Stomach (tissue), 9 donors: ENCODE measurements around the gene MLIP. TPM values are rescaled to one million over a fixed set of nuclear protein-coding genes. Genes with fewer than 3 reads are reported as not detected.

Source experiments
- DNase-seq, 2 donors: peaks; one replicate each; pipeline versions ENCODE4 v3.0.0 to v3.0.0-alpha.2; 2013 to 2019
- H3K27ac ChIP-seq, 5 donors: fragments of 200-600 bp in 4 of 5; sonication (generic) in 4 of 5; one replicate each; pipeline ENCODE4 v1.5.1; 2013 to 2019; ENCODE audit warnings: mild to moderate bottlenecking in 1 of 5, moderate library complexity in 1 of 5
- H3K27me3 ChIP-seq, 3 donors: fragments of 200-600 bp; sonication (generic); one replicate each; pipeline ENCODE4 v1.5.1; 2017 to 2019; ENCODE audit warnings: mixed run types in 1 of 3
- H3K36me3 ChIP-seq, 4 donors: fragments of 200-600 bp; sonication (generic); 1 replicate in 3 of 4; 2 replicates in 1 of 4; pipeline ENCODE4 v1.5.1; 2016 to 2019
- H3K4me1 ChIP-seq, 4 donors: fragments of 200-600 bp; sonication (generic); one replicate each; pipeline ENCODE4 v1.5.1; 2016 to 2019
- H3K4me3 ChIP-seq, 4 donors: fragments of 200-600 bp; sonication (generic) in 3 of 4; one replicate each; pipeline ENCODE4 v1.5.1; 2016 to 2019; ENCODE audit warnings: mild to moderate bottlenecking in 1 of 4
- H3K9me3 ChIP-seq, 4 donors: fragments of 200-600 bp; sonication (generic); one replicate each; pipeline ENCODE4 v1.5.1; 2016 to 2019
- EP300 ChIP-seq: sonication (generic); formaldehyde crosslinking; IDR thresholded peaks from one replicate; pipeline ENCODE4 v1.6.1; 2017; ENCODE audit warnings: antibody characterized with exemption
- POLR2A ChIP-seq, 4 donors: fragments of 450-650 bp; IDR thresholded peaks; one replicate each; pipeline ENCODE4 v1.6.1; 2016; ENCODE audit warnings: antibody characterized with exemption in 4 of 4, control low read depth in 2 of 4, mild to moderate bottlenecking in 1 of 4, moderate library complexity in 1 of 4
- POLR2AphosphoS5 ChIP-seq, 3 donors: sonication (generic); formaldehyde crosslinking; IDR thresholded peaks; one replicate each; pipeline ENCODE4 v1.6.1; 2016; ENCODE audit warnings: antibody characterized with exemption in 3 of 3
- WGBS, 5 donors: extraction: QIAGEN DNeasy Blood & Tissue Kit in 3 of 5; methylation state at CpG; one replicate each; pipeline versions ENCODE4 v1.1.5 to v1.1.7; 2013 to 2018; 5-methylcytosine and 5-hydroxymethylcytosine counted together
- intact Hi-C: fragments of 100-400 bp; cut with DNase I; formaldehyde crosslinking; loops from one replicate; pipeline ENCODE4 v1.15.1; 2023; ENCODE audit warnings: low total_unique reads
- polyA plus RNA-seq, 3 donors: library from polyadenylated mRNA; stranded (reverse); fragments of 200-250 nt; gene quantifications; one replicate each; pipeline ENCODE4 v1.2.3, GENCODE V29; 2013
- total RNA-seq, 5 donors: library from RNA; depleted of rRNA; stranded (reverse); fragments of >200 nt; gene quantifications; one replicate each; pipeline versions ENCODE4 v1.1.0 to v1.2.3, GENCODE V29; 2014 to 2016
- TF ChIP-seq, protein P1 (sequence below), 7 experiments: fragments of 450-650 bp in 4 of 7; fragments of 200-600 bp in 3 of 7; sonication (generic) in 3 of 7; IDR thresholded peaks; one replicate each; pipeline ENCODE4 v1.5.1; 2016 to 2019; ENCODE audit warnings: antibody characterized with exemption in 7 of 7, control low read depth in 2 of 7, mild to moderate bottlenecking in 1 of 7
- donor health status: healthy with polysubstance abuse.
- donor health status: Bipolar disorder and iron deficiency.
- donor health status: healthy.

MLIP gene
- total and polyA plus RNA-seq, 8 donors, result 0.48 TPM; not detected in 7

DNA sequence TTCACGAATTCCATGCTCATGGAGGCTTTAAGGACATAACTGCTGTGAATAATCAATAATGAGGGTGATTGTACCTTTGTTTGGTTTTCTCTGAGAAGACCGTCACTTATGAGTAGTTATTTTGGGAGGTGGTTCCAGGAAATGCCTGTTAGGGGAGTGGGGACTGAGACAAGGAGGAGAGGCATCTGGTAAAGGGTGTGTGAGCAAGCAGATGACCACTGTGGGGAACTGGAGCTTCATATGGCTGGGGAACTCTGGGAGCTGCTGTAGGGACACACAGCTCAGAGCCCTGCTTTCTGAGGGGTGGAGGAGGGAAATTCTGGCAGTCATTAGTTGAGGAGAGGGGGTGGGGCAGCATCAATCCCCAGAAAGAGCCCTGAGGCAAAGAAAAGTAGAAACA is 125.7 kb downstream of the MLIP start:
- TF ChIP-seq, protein P1, sequence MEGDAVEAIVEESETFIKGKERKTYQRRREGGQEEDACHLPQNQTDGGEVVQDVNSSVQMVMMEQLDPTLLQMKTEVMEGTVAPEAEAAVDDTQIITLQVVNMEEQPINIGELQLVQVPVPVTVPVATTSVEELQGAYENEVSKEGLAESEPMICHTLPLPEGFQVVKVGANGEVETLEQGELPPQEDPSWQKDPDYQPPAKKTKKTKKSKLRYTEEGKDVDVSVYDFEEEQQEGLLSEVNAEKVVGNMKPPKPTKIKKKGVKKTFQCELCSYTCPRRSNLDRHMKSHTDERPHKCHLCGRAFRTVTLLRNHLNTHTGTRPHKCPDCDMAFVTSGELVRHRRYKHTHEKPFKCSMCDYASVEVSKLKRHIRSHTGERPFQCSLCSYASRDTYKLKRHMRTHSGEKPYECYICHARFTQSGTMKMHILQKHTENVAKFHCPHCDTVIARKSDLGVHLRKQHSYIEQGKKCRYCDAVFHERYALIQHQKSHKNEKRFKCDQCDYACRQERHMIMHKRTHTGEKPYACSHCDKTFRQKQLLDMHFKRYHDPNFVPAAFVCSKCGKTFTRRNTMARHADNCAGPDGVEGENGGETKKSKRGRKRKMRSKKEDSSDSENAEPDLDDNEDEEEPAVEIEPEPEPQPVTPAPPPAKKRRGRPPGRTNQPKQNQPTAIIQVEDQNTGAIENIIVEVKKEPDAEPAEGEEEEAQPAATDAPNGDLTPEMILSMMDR (IDR thresholded peaks at IDR 0.05), result no peak
- TF ChIP-seq POLR2A (IDR thresholded peaks at IDR 0.05), result no peak
- no peak for TF ChIP-seq POLR2AphosphoS5 (IDR thresholded peaks at IDR 0.05)
- TF ChIP-seq EP300, result no peak
- H3K27me3 ChIP-seq, result no peaks in the 10 kb centered on the region
- H3K4me1 ChIP-seq, result peaks cover 0 to 3% (median 0%) of the 10 kb centered on the region in 4 donors
- H3K4me3 ChIP-seq, result no peak overlapping the region
- no peaks in the 10 kb centered on the region for H3K36me3 ChIP-seq
- H3K27ac ChIP-seq, result no peak overlapping the region
- no peak for DNase-seq
- intact Hi-C loops, result no loop called here
- no peaks in the 10 kb centered on the region for H3K9me3 ChIP-seq
- WGBS, 5 donors, result 36 to 51% (median 49%) methylated on average over 2 of the region's 2 CpGs

DNA sequence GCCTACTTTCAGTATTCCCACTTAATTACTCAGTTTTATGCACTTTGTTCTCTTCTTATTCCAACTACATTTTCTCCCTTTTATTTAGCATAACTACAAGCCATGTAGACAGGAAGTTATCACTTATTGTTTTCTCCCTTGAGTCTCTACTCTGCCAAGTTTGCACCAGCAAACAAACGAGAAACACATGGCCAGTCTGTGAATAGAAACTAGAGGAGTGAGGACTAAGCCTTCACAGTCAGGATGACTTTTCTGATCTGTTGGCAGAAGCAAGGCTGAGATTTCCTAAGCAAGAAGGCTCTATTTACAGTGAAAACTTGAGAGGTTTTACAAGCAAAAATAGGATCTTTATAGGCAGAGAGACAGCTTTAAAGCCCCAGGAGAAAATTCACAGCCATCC is 127.2 kb downstream of the MLIP start:
- WGBS, 5 donors, result 6 to 23% (median 10%) methylated on average over 1 of the region's 1 CpG
- TF ChIP-seq EP300 (no peak), POLR2AphosphoS5 (IDR thresholded peaks at IDR 0.05) (no peak), POLR2A (IDR thresholded peaks at IDR 0.05) (no peak)
- TF ChIP-seq, protein P1 (IDR thresholded peaks at IDR 0.05), result no peak
- H3K27me3 ChIP-seq, result no peaks in the 10 kb centered on the region
- peaks cover 0 to 3% (median 0%) of the 10 kb centered on the region in 4 donors for H3K4me1 ChIP-seq
- no peaks in the 10 kb centered on the region for H3K9me3 ChIP-seq
- DNase-seq, result peak in 1 of 2 donors; percentile 49
- H3K27ac ChIP-seq, result no peak overlapping the region
- H3K36me3 ChIP-seq, result no peaks in the 10 kb centered on the region
- intact Hi-C loops, result no loop called here
- H3K4me3 ChIP-seq, result no peak overlapping the region

DNA sequence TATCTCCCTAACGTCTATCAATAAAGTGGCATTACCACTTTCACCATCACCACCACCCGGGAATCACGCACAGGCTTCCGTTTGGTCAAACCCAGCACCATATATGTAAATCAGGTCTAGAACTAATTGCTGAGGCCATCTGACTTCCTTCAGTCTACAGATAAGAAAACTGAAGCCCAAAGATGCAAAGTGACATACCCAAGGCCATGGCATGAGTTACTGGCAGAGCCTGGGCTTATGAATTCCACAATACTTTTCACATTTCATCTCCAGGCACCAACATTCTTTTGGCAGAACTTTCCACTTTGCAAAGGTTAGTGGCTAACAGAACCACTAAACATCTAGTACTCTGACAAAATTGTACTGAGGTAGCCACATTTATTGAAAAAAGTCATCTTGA is 132.5 kb downstream of the MLIP start:
- Histone ChIP-seq H3K4me1 (no peaks in the 10 kb centered on the region), H3K9me3 (no peaks in the 10 kb centered on the region), H3K27ac (no peak overlapping the region), H3K36me3 (no peaks in the 10 kb centered on the region), H3K4me3 (no peak overlapping the region), H3K27me3 (no peaks in the 10 kb centered on the region)
- DNase-seq, result no peak
- 87 to 94% (median 90%) methylated on average over 4 of the region's 4 CpGs for WGBS, 5 donors
- TF ChIP-seq, protein P1 (IDR thresholded peaks at IDR 0.05), result no peak
- TF ChIP-seq POLR2AphosphoS5 (IDR thresholded peaks at IDR 0.05), result no peak
- no peak for TF ChIP-seq POLR2A (IDR thresholded peaks at IDR 0.05)
- no peak for TF ChIP-seq EP300
- intact Hi-C loops, result no loop called here

DNA sequence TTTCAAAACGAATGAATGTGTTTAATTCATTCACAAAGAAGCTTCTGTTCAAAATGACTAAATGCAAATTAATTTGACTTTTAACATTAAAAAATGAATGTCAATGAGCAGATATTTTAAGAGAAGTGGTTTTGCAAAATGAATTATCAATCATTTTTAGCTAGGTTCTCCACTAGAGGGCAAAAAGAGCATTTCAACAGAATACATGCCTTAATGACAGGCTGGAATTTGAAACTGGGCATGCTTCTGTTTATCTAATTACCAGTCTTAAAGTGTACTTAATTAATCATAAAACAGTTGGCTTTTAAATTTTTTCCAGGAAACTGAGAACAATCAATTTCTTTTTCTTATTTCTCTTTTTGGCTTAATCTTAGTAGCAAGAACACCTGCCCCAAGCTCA is 133.2 kb downstream of the MLIP start:
- Histone ChIP-seq H3K4me3 (no peak overlapping the region), H3K36me3 (no peaks in the 10 kb centered on the region), H3K27ac (no peak overlapping the region), H3K27me3 (no peaks in the 10 kb centered on the region), H3K4me1 (no peaks in the 10 kb centered on the region), H3K9me3 (no peaks in the 10 kb centered on the region)
- intact Hi-C loops, result no loop called here
- TF ChIP-seq, protein P1 (IDR thresholded peaks at IDR 0.05), result peak in 2 of 7 experiments; percentile 16 to 46
- TF ChIP-seq POLR2AphosphoS5 (IDR thresholded peaks at IDR 0.05), result no peak
- 51 to 75% (median 56%) methylated on average over 1 of the region's 1 CpG for WGBS, 5 donors
- peak in 1 of 2 donors; percentile 21 for DNase-seq
